Fibroblast of skin of left biceps (primary cell): ENCODE results near the gene EVPL.
A peak's percentile ranks its signal among the peaks of the same experiment; 100 is the strongest.
"Not testable (repeated sequence)": the region's sequence is repeated elsewhere in the genome, so short reads cannot be mapped to it uniquely, and the experiment has no call there.

Source experiments
- DNase-seq, 2 experiments: peaks; one replicate each; pipeline ENCODE4 v3.0.0-alpha.2; 2013; ENCODE audit warnings: low read depth in 2 of 2

EVPL gene

GRCh38 chr17:76027159-76027839 is at the start of gene EVPL:
TSS of gene EVPL (minus strand) at chr17:76027306. CDS start at chr17:76027198, 108 bp downstream.
- no peak for DNase-seq

GRCh38 chr17:76076146-76076764 is 49.1 kb upstream of the EVPL start:
- DNase-seq = no peak

- no peak for DNase-seq
These were observed 48.4 kb upstream of the EVPL start for GRCh38 chr17:76075364-76076145.

- no peak for DNase-seq
These were observed 47.6 kb upstream of the EVPL start, which contains the start of gene GALR2 for GRCh38 chr17:76074390-76075363. TSS of gene GALR2 (plus strand) at chr17:76074781. CDS start at chr17:76074884, 103 bp downstream.

- peak; percentile 61 to 63 for DNase-seq
These were observed 45.2 kb upstream of the EVPL start, which contains the start of gene SRP68 for GRCh38 chr17:76072148-76072858. TSS of gene SRP68 (minus strand) at chr17:76072517. CDS start at chr17:76072491, 26 bp downstream.

- DNase-seq = no peak
These were observed 44.5 kb upstream of the EVPL start for GRCh38 chr17:76071531-76072147.

GRCh38 chr17:76065775-76066174 is 38.7 kb upstream of the EVPL start:
- DNase-seq = no peak

GRCh38 chr17:76063875-76064546 is 36.9 kb upstream of the EVPL start:
- DNase-seq = no peak

- DNase-seq = not testable (repeated sequence)
These were observed 31.2 kb upstream of the EVPL start for GRCh38 chr17:76058264-76058663.

GRCh38 chr17:76056882-76057281 is 29.8 kb upstream of the EVPL start:
- DNase-seq = no peak

- DNase-seq = no peak
These were observed 27.0 kb upstream of the EVPL start for GRCh38 chr17:76054112-76054476.

- no peak for DNase-seq
These were observed 26.4 kb upstream of the EVPL start for GRCh38 chr17:76053246-76054111.

GRCh38 chr17:76051561-76051960 is 24.5 kb upstream of the EVPL start:
- DNase-seq = no peak

- no peak for DNase-seq
These were observed 23.7 kb upstream of the EVPL start for GRCh38 chr17:76050538-76051467.

GRCh38 chr17:76049836-76050537 is 22.9 kb upstream of the EVPL start:
- DNase-seq = no peak

GRCh38 chr17:76049239-76049638 is 22.1 kb upstream of the EVPL start:
- no peak for DNase-seq

GRCh38 chr17:76048711-76049110 is 21.6 kb upstream of the EVPL start:
- peak in 1 of 2 experiments; percentile 8 for DNase-seq
